Glutamatergic neuron (in vitro differentiated cells): ENCODE measurements around the gene AQP4. TPM values are rescaled to one million over a fixed set of nuclear protein-coding genes. Genes with fewer than 3 reads are reported as not detected.

ENCODE experiments used
- DNase-seq: peaks from one replicate; pipeline ENCODE4 v3.0.0; 2022
- H3K27ac Mint-ChIP-seq: one replicate; pipeline ENCODE4 v1.8.0; 2020; ENCODE audit warnings: mild to moderate bottlenecking, mixed read lengths, inconsistent platforms; ENCODE audit not compliant: unreplicated experiment
- H3K27me3 Mint-ChIP-seq: one replicate; pipeline ENCODE4 v1.8.0; 2020; ENCODE audit warnings: mild to moderate bottlenecking, moderate library complexity, mixed read lengths, inconsistent platforms; ENCODE audit not compliant: unreplicated experiment
- H3K36me3 Mint-ChIP-seq: one replicate; pipeline ENCODE4 v1.8.0; 2020; ENCODE audit warnings: mild to moderate bottlenecking, mixed read lengths, inconsistent platforms; ENCODE audit not compliant: unreplicated experiment
- H3K4me1 Mint-ChIP-seq: one replicate; pipeline ENCODE4 v1.8.0; 2020; ENCODE audit warnings: mild to moderate bottlenecking, low read depth, mixed read lengths, inconsistent platforms; ENCODE audit not compliant: unreplicated experiment
- H3K4me3 Mint-ChIP-seq: one replicate; pipeline ENCODE4 v1.8.0; 2020; ENCODE audit warnings: mild to moderate bottlenecking, mixed read lengths, inconsistent platforms; ENCODE audit not compliant: unreplicated experiment
- H3K9me3 Mint-ChIP-seq: one replicate; pipeline ENCODE4 v1.8.0; 2020; ENCODE audit warnings: mild to moderate bottlenecking, moderate library complexity, mixed read lengths, inconsistent platforms; ENCODE audit not compliant: unreplicated experiment
- CTCF ChIP-seq: fragments of 200-600 bp; sonication (generic); IDR thresholded peaks from one replicate; pipeline ENCODE4 v1.5.0; 2021; ENCODE audit not compliant: partially characterized antibody, unreplicated experiment
- total RNA-seq: library from RNA; stranded (reverse); fragmentation: NEBNext Ultra II Directional; extraction: Animal tissue kit (Norgen Biotek cat#: 25700); gene quantifications from one replicate; pipeline ENCODE4 v1.2.1, GENCODE V29; 2021; ENCODE audit not compliant: unreplicated experiment

AQP4 gene
- total RNA-seq, 1 donor from 2014 or later: not detected

- Mint-ChIP-seq H3K27me3 (peaks cover 5% of the 10 kb centered on the region), H3K4me1 (no peaks in the 10 kb centered on the region), H3K9me3 (no peaks in the 10 kb centered on the region), H3K4me3 (peak overlapping the region; percentile 64), H3K27ac (no peak overlapping the region), H3K36me3 (no peaks in the 10 kb centered on the region)
- no peak for DNase-seq
- no peak for TF ChIP-seq CTCF
Measured at GRCh38 chr18:26863921-26864497, 1.5 kb downstream of the AQP4 start.

- DNase-seq: peak; percentile 46
- H3K27ac Mint-ChIP-seq: no peak overlapping the region
- H3K36me3 Mint-ChIP-seq: no peaks in the 10 kb centered on the region
- H3K4me3 Mint-ChIP-seq: peak overlapping the region; percentile 85
- peaks cover 5% of the 10 kb centered on the region for H3K27me3 Mint-ChIP-seq
- no peaks in the 10 kb centered on the region for H3K9me3 Mint-ChIP-seq
- TF ChIP-seq CTCF: no peak
- H3K4me1 Mint-ChIP-seq: no peaks in the 10 kb centered on the region
Measured at GRCh38 chr18:26863122-26863879, 2.2 kb downstream of the AQP4 start.

GRCh38 chr18:26862084-26862483 lies 3.4 kb downstream of the AQP4 start:
- Mint-ChIP-seq H3K27me3 (peaks cover 5% of the 10 kb centered on the region), H3K4me1 (no peaks in the 10 kb centered on the region), H3K9me3 (no peaks in the 10 kb centered on the region), H3K36me3 (no peaks in the 10 kb centered on the region), H3K4me3 (no peak overlapping the region), H3K27ac (no peak overlapping the region)
- no peak for TF ChIP-seq CTCF
- no peak for DNase-seq

GRCh38 chr18:26854292-26854881 lies 11.1 kb downstream of the AQP4 start:
- Mint-ChIP-seq H3K4me1 (no peaks in the 10 kb centered on the region), H3K27me3 (no peaks in the 10 kb centered on the region), H3K4me3 (no peak overlapping the region), H3K27ac (no peak overlapping the region), H3K9me3 (no peaks in the 10 kb centered on the region), H3K36me3 (no peaks in the 10 kb centered on the region)
- no peak for TF ChIP-seq CTCF
- DNase-seq: no peak

- Mint-ChIP-seq H3K4me1 (no peaks in the 10 kb centered on the region), H3K27me3 (no peaks in the 10 kb centered on the region), H3K4me3 (no peak overlapping the region), H3K27ac (no peak overlapping the region), H3K36me3 (no peaks in the 10 kb centered on the region), H3K9me3 (no peaks in the 10 kb centered on the region)
- no peak for TF ChIP-seq CTCF
- DNase-seq: no peak
Measured at GRCh38 chr18:26853401-26853800, 12.1 kb downstream of the AQP4 start.
